B cell (primary cell): ENCODE measurements around the gene HTR3A. TPM values are rescaled to one million over a fixed set of nuclear protein-coding genes. Genes with fewer than 3 reads are reported as not detected.

ENCODE experiments used
- ATAC-seq: fragments of 200-7000 bp; cut with Tn5 transposase; one replicate; pipeline ENCODE4 v1.10.0; 2021; ENCODE audit warnings: low read depth, mild to moderate bottlenecking, moderate number of reproducible peaks, moderate library complexity
- CTCF ChIA-PET: fragments of 350-600 bp; sonication (Branson Sonifier 250); formaldehyde crosslinking; loops from one replicate; lab custom pipeline; 2021; ENCODE audit warnings: antibody characterized with exemption, inconsistent platforms; lab: Charles Lee
- POLR2A ChIA-PET: fragments of 350-600 bp; sonication (Branson Sonifier 250); formaldehyde crosslinking; loops from one replicate; lab custom pipeline; 2021; ENCODE audit warnings: antibody characterized with exemption; lab: Charles Lee
- DNase-seq: peaks from one replicate; pipeline ENCODE4 v3.0.0; 2013
- H2AFZ ChIP-seq: 2 replicates; pipeline ENCODE4 v1.6.1; 2012; ENCODE audit warnings: mild to moderate bottlenecking, low read depth, low read length; ENCODE audit not compliant: insufficient read depth, poor library complexity, severe bottlenecking
- H3K27ac ChIP-seq, 2 donors: 1 replicate in 1 of 2; 2 replicates in 1 of 2; pipeline ENCODE4 v1.5.1; 2012 to 2013; ENCODE audit warnings: low read length in 2 of 2, mild to moderate bottlenecking in 2 of 2, moderate library complexity in 1 of 2
- H3K27me3 ChIP-seq, 4 experiments: fragments of 200-600 bp in 1 of 4; sonication (generic) in 1 of 4; replicated peaks in 1 of 4; 1 replicate in 2 of 4; 2 replicates in 2 of 4; pipeline versions ENCODE4 v1.6.1 to v1.7.0; 2013 to 2016; ENCODE audit warnings: low read length in 3 of 4, mild to moderate bottlenecking in 2 of 4, mixed read lengths in 1 of 4, moderate library complexity in 1 of 4; ENCODE audit not compliant: insufficient read depth in 4 of 4, control insufficient read depth in 3 of 4; ENCODE audit errors: control extremely low read depth in 1 of 4
- H3K36me3 ChIP-seq, 2 experiments: replicated peaks in 1 of 2; 1 replicate in 1 of 2; 2 replicates in 1 of 2; pipeline versions ENCODE4 v1.6.1 to v1.7.1; 2013; ENCODE audit warnings: low read length in 1 of 2; ENCODE audit not compliant: insufficient read depth in 2 of 2, control insufficient read depth in 1 of 2; ENCODE audit errors: control extremely low read depth in 1 of 2, extremely low read depth in 1 of 2
- H3K4me1 ChIP-seq, 2 donors: fragments of 200-600 bp in 1 of 2; sonication (generic) in 1 of 2; 1 replicate in 1 of 2; 2 replicates in 1 of 2; pipeline versions ENCODE4 v1.5.1 to v1.6.1; 2013 to 2017; ENCODE audit warnings: low read length in 2 of 2; ENCODE audit not compliant: control insufficient read depth in 2 of 2, insufficient read depth in 2 of 2
- H3K4me2 ChIP-seq: replicated peaks from 2 replicates; pipeline ENCODE3; 2012; ENCODE audit warnings: mild to moderate bottlenecking, low read depth, low read length; ENCODE audit not compliant: poor library complexity, severe bottlenecking
- H3K4me3 ChIP-seq, 5 experiments: fragments of 200-600 bp in 1 of 5; sonication (generic) in 1 of 5; 1 replicate in 3 of 5; 2 replicates in 2 of 5; pipeline versions ENCODE4 v1.5.1 to v1.7.0; 2011 to 2016; ENCODE audit warnings: low read length in 4 of 5, mild to moderate bottlenecking in 4 of 5, low read depth in 2 of 5, control low read depth in 1 of 5, moderate library complexity in 1 of 5; ENCODE audit not compliant: insufficient read depth in 1 of 5; ENCODE audit errors: control extremely low read depth in 1 of 5, extremely low read depth in 1 of 5
- H3K79me2 ChIP-seq: fragments of 200-600 bp; sonication (generic); one replicate; pipeline ENCODE4 v1.6.0; 2016; ENCODE audit warnings: low read length; ENCODE audit not compliant: control insufficient read depth, insufficient read depth
- H3K9ac ChIP-seq: fragments of 200-600 bp; sonication (generic); 2 replicates; pipeline ENCODE4 v1.6.1; 2017; ENCODE audit warnings: mild to moderate bottlenecking, low read length, moderate library complexity
- H3K9me3 ChIP-seq, 3 donors: one replicate each; pipeline versions ENCODE4 v1.6.1 to v1.7.1; 2013; ENCODE audit warnings: low read length in 2 of 3; ENCODE audit not compliant: control insufficient read depth in 2 of 3, insufficient read depth in 1 of 3; ENCODE audit errors: control extremely low read depth in 1 of 3
- H4K20me1 ChIP-seq: 2 replicates; pipeline ENCODE4 v1.6.0; 2012; ENCODE audit warnings: mild to moderate bottlenecking, low read length; ENCODE audit not compliant: insufficient read depth, control insufficient read depth, poor library complexity, severe bottlenecking
- H3K27ac Mint-ChIP-seq: one replicate; pipeline ENCODE4 v1.8.0; 2021; ENCODE audit warnings: mixed read lengths
- H3K27me3 Mint-ChIP-seq: one replicate; pipeline ENCODE4 v1.8.0; 2021; ENCODE audit warnings: mixed read lengths
- H3K4me1 Mint-ChIP-seq: one replicate; pipeline ENCODE4 v1.8.0; 2021; ENCODE audit warnings: mixed read lengths
- H3K4me3 Mint-ChIP-seq: one replicate; pipeline ENCODE4 v1.8.0; 2021; ENCODE audit warnings: mixed read lengths
- H3K9me3 Mint-ChIP-seq: one replicate; pipeline ENCODE4 v1.8.0; 2022; ENCODE audit warnings: mixed read lengths; ENCODE audit not compliant: insufficient read depth
- EZH2 ChIP-seq: IDR thresholded peaks from 2 replicates; pipeline ENCODE4 v1.6.1; 2012; ENCODE audit warnings: borderline replicate concordance, low read depth, mild to moderate bottlenecking, moderate library complexity, low read length; ENCODE audit not compliant: insufficient read depth, poor library complexity, severe bottlenecking
- WGBS: methylation state at CpG from one replicate; pipeline ENCODE4 v1.1.5; 2013; ENCODE audit warnings: missing lambda C conversion rate; ENCODE audit not compliant: insufficient coverage; 5-methylcytosine and 5-hydroxymethylcytosine counted together
- intact Hi-C: fragments of 100-400 bp; cut with micrococcal nuclease; formaldehyde crosslinking; loops from one replicate; pipeline ENCODE4 v1.10.0; 2022
- polyA plus RNA-seq: library from polyadenylated mRNA; depleted of rRNA; stranded (reverse); fragments of >200 nt; gene quantifications from 2 replicates; pipeline ENCODE4 v1.2.3, GENCODE V29; 2012
- total RNA-seq, 2 donors: library from RNA; stranded (reverse); fragments of 120-200 nt in 1 of 2; gene quantifications; 1 replicate in 1 of 2; 2 replicates in 1 of 2; pipeline versions ENCODE4 v1.2.3 to v1.2.4, GENCODE V29; 2013 to 2022
- TF ChIP-seq, protein P1 (sequence below): fragments of 200-600 bp; IDR thresholded peaks from one replicate; pipeline ENCODE4 v1.8.0; 2022; ENCODE audit warnings: antibody characterized with exemption, mild to moderate bottlenecking

The HTR3A gene
- total and polyA plus RNA-seq, 2 donors (not counting 1 experiment from before 2014, with no cell fraction given), result 8.1 to 16.1 TPM

DNA sequence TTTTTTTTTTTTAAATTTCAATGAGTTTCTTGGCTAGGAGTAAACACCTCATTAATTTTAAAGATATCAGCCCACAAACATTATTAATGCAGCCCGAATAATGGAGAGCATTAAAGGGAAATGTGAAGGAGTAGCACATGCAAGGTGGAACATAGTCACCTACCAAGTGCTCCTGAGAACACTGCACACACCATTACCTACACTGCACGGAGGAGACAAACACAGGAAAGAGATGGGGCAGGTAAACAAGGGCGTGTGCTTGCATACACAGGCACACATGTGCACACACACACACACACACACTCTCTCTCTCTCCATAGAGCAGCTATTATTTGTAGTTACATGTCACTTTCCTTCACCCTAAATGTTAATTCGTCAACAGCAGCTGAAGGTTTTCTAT, 40.1 kb upstream of the HTR3A start:
- ATAC-seq (no peak), DNase-seq (no peak)
- Histone ChIP-seq H3K9me3 (peaks cover 0 to under 1% (median 0%) of the 10 kb centered on the region in 3 donors), H3K79me2 (no peaks in the 10 kb centered on the region), H3K4me2 (no peak overlapping the region), H3K4me1 (peaks cover 0 to 3% of the 10 kb centered on the region in 2 donors), H3K27ac (no peak overlapping the region), H3K4me3 (no peak overlapping the region), H4K20me1 (no peaks in the 10 kb centered on the region), H3K9ac (no peak overlapping the region), H2AFZ (no peak overlapping the region), H3K36me3 (no peaks in the 10 kb centered on the region), H3K27me3 (peaks cover 0 to 3% (median 0%) of the 10 kb centered on the region in 4 experiments)
- CTCF ChIA-PET, result interaction anchor here (1.5 kb wide), 1 partner anchor 326 kb away, joined by 4 read pairs; no protein-coding TSS in a partner anchor
- POLR2A ChIA-PET, result no interaction called here
- no peaks in the 10 kb centered on the region for H3K9me3 Mint-ChIP-seq
- WGBS, result 50% methylated on average over 1 of the region's 4 CpGs
- H3K27me3 Mint-ChIP-seq, result peaks cover 3% of the 10 kb centered on the region
- intact Hi-C loops, result no loop called here
- no peak for TF ChIP-seq EZH2
- TF ChIP-seq, protein P1, sequence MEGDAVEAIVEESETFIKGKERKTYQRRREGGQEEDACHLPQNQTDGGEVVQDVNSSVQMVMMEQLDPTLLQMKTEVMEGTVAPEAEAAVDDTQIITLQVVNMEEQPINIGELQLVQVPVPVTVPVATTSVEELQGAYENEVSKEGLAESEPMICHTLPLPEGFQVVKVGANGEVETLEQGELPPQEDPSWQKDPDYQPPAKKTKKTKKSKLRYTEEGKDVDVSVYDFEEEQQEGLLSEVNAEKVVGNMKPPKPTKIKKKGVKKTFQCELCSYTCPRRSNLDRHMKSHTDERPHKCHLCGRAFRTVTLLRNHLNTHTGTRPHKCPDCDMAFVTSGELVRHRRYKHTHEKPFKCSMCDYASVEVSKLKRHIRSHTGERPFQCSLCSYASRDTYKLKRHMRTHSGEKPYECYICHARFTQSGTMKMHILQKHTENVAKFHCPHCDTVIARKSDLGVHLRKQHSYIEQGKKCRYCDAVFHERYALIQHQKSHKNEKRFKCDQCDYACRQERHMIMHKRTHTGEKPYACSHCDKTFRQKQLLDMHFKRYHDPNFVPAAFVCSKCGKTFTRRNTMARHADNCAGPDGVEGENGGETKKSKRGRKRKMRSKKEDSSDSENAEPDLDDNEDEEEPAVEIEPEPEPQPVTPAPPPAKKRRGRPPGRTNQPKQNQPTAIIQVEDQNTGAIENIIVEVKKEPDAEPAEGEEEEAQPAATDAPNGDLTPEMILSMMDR, result no peak
- H3K4me3 Mint-ChIP-seq, result no peak overlapping the region
- peaks cover 4% of the 10 kb centered on the region for H3K4me1 Mint-ChIP-seq
- H3K27ac Mint-ChIP-seq, result no peak overlapping the region

DNA sequence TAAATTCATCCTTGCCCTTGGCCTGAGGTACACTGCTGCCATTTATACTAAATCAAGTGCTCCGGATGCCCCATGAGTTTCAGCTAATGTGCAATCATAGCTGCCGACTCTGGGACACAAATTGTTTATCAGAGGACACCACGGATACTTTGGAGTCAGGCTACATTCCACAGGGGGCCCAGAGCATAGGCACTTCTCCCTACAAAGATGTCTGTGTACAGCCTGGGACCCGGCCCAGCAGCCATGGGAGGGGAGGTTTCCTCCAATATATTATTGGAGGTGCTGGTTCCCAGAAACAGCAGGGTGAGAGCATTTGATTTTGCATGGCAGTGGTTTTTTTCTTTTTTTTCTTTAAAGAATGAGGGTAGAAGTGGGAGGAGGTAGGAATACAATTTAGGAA, 39.0 kb upstream of the HTR3A start:
- no peak for ATAC-seq
- Mint-ChIP-seq H3K4me3 (no peak overlapping the region), H3K27ac (no peak overlapping the region), H3K4me1 (peaks cover 4% of the 10 kb centered on the region), H3K27me3 (peaks cover 3% of the 10 kb centered on the region), H3K9me3 (no peaks in the 10 kb centered on the region)
- Histone ChIP-seq H3K9me3 (no peaks in the 10 kb centered on the region), H3K79me2 (no peaks in the 10 kb centered on the region), H3K36me3 (no peaks in the 10 kb centered on the region), H3K27me3 (peaks cover 0 to 3% (median 0%) of the 10 kb centered on the region in 4 experiments), H3K9ac (no peak overlapping the region), H3K4me2 (no peak overlapping the region), H3K4me1 (peaks cover 0 to 3% of the 10 kb centered on the region in 2 donors), H3K27ac (no peak overlapping the region), H4K20me1 (no peaks in the 10 kb centered on the region), H2AFZ (no peak overlapping the region), H3K4me3 (no peak overlapping the region)
- intact Hi-C loops, result no loop called here
- TF ChIP-seq, protein P1, result no peak
- TF ChIP-seq EZH2, result no peak
- ChIA-PET POLR2A (no interaction called here), CTCF (no interaction called here)
- WGBS, result 93% methylated on average over 2 of the region's 4 CpGs
- DNase-seq, result no peak
